ENCODE results near the gene MAPK10. TPM values are rescaled to one million over a fixed set of nuclear protein-coding genes. Genes with fewer than 3 reads are reported as not detected.

The MAPK10 gene
- total RNA-seq, 2 donors from 2014 or later = 0.49 TPM; not detected in 1

DNA sequence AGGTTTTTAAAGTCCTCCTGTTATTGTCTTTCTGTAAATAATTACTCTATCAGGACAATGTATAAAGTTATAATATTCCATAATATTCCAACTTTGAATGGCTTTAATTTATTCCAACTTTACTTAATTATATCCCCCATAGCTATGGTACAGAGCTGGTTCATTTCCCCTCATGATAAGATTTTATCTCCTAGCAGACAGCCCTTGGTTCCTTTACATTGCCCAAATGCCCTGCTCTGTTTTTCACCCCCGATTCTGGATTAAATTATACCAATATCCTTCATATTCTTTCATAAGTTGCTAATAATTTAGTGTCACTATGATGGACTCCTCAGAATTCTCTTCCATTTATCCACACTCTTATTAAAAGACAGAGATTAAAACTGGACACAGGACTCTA is 340.5 kb downstream of the MAPK10 start:
- no peaks in the 10 kb centered on the region for H3K36me3 Mint-ChIP-seq (ENCODE audit: insufficient read depth in 2 of 2)
- DNase-seq = no peak
- no peaks in the 10 kb centered on the region for H3K9me3 Mint-ChIP-seq
- H3K27ac Mint-ChIP-seq = no peak overlapping the region
- no peak for ATAC-seq (replicated peaks in 1 of 2)
- H3K4me3 Mint-ChIP-seq = no peak overlapping the region
- H3K27me3 Mint-ChIP-seq (ENCODE audit: low read depth) = no peaks in the 10 kb centered on the region
- H3K4me1 Mint-ChIP-seq (ENCODE audit: low read depth) = no peaks in the 10 kb centered on the region

DNA sequence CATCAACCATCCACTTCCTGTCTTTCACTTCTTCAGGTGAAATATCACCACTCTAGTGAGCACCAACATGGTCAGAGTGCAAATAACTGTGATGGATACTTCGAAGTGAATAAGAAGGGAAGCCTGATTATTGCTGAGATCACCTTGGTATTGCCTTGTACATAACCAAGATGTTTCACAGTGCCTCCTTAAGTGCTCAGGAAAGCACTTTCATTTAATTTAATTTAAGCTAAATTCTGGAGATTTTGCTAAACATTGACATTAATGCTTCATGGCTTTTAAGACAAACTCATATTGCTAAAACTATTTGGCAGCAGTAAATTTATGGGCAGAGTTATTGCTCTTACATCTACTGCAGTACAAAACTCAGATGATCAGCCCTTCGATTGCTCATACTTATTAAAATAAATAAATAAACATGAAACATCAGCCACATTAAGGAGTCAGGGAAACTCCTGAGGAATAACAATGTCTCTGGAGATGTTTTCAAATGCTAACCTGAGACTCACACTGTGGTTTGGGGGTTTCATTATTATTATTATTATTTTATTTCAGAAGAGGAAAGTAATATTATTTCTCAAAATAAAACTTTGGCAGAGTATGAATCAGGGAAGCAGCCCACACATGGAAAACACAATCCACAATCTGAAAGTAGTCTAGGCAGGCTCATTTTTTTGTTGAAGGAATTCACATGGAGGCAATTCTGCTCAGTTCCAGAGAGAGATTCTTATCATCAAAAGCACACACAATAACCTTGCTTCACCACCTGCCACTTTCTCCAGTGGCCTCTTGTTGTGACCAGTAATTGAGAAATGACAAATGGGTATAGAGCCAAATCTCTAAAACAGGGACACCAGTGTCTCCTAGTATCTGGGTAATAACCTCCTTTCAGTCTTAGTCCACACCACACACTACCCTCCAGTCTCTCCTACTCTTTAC is 344.2 kb downstream of the MAPK10 start:
- ATAC-seq (replicated peaks in 1 of 2) = no peak
- Mint-ChIP-seq H3K27ac (no peak overlapping the region), H3K4me1 (ENCODE audit: low read depth) (no peaks in the 10 kb centered on the region), H3K9me3 (no peaks in the 10 kb centered on the region), H3K36me3 (ENCODE audit: insufficient read depth in 2 of 2) (no peaks in the 10 kb centered on the region), H3K4me3 (no peak overlapping the region), H3K27me3 (ENCODE audit: low read depth) (no peaks in the 10 kb centered on the region)
- no peak for DNase-seq

DNA sequence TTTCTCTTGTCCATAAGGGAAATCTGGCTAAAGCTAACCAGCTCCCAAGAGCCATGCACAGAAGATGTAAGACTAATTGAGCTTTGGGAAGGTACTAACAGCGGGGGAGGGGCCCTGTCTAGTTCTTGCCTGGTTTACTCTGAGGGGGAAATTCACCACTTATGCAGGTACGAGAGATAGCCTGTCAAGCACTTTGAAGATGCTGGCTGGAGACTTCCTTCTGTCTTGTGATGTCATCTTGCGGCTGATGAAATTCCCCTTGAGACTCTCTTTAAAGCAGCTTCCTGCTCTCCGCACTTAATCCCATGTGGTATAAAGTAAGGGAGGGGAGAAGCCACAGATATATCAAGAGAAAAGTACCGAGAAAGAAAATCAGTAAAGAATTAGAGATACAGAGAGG is 345.3 kb downstream of the MAPK10 start:
- H3K27me3 Mint-ChIP-seq (ENCODE audit: low read depth) = no peaks in the 10 kb centered on the region
- H3K9me3 Mint-ChIP-seq = no peaks in the 10 kb centered on the region
- DNase-seq = no peak
- H3K4me3 Mint-ChIP-seq = no peak overlapping the region
- no peak for ATAC-seq (replicated peaks in 1 of 2)
- no peaks in the 10 kb centered on the region for H3K4me1 Mint-ChIP-seq (ENCODE audit: low read depth)
- H3K27ac Mint-ChIP-seq = no peak overlapping the region
- H3K36me3 Mint-ChIP-seq (ENCODE audit: insufficient read depth in 2 of 2) = no peaks in the 10 kb centered on the region

DNA sequence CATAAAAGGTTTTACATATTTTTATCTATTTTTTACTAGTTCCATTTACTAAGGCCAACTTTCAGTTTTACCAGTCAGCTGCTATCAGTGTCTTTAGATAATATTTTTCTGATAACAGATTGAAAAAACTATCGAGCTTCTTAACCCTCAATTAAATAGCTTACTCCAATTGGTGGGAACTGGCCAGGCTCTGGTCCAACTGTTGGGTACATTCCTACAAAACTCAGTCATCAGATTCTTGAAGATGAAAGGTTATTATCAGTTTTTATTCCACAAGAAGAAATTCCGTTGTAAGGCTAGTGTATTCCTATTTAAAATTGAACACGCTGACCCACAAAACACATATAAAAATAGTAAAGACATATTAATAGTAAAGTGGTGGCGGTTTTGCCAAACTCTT is 346.2 kb downstream of the MAPK10 start:
- Mint-ChIP-seq H3K36me3 (ENCODE audit: insufficient read depth in 2 of 2) (no peaks in the 10 kb centered on the region), H3K9me3 (no peaks in the 10 kb centered on the region), H3K27ac (no peak overlapping the region), H3K4me3 (no peak overlapping the region), H3K4me1 (ENCODE audit: low read depth) (no peaks in the 10 kb centered on the region), H3K27me3 (ENCODE audit: low read depth) (no peaks in the 10 kb centered on the region)
- no peak for ATAC-seq (replicated peaks in 1 of 2)
- DNase-seq = no peak

DNA sequence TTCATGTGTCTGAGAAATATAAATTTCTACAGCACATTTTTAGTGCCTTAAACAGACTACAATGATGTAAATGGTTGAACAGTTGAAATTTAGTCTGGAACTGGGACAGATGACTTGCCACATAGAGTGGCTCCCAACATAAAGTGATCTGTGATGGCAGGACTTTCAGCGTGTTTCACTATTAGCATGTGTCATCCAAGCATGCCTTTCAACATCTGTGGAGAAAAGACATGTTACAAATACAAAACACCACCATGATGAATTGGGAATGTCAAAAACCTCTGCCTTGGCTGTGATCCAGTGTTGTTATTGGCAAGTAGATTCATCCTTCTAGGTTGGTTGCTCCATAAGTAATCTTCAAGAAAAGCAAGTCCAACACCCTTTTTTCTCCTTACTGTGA is 348.7 kb downstream of the MAPK10 start:
- Mint-ChIP-seq H3K27me3 (ENCODE audit: low read depth) (no peaks in the 10 kb centered on the region), H3K36me3 (ENCODE audit: insufficient read depth in 2 of 2) (no peaks in the 10 kb centered on the region), H3K27ac (no peak overlapping the region), H3K9me3 (no peaks in the 10 kb centered on the region), H3K4me3 (no peak overlapping the region), H3K4me1 (ENCODE audit: low read depth) (no peaks in the 10 kb centered on the region)
- ATAC-seq (replicated peaks in 1 of 2) (no peak), DNase-seq (no peak)

DNA sequence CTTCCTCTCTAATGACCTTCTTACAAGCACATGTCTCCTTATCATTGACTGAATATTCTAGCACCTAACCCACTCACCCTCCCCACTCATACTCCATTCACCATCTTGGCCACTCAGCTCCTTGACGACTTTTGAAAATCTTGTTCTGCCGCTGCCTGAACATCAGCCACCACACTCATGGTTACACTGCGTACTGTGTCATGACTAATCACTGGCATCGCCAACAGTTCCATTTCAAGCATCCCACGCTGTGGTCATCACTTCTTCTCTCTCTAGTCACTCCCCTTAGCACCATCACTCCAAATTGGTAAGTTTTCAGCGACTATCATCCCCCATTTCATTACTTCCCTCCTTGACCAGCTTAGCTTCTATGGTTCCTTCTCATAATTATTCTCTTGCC is 352.8 kb downstream of the MAPK10 start:
- no peak for ATAC-seq (replicated peaks in 1 of 2)
- no peak for DNase-seq
- Mint-ChIP-seq H3K4me3 (no peak overlapping the region), H3K27me3 (ENCODE audit: low read depth) (no peaks in the 10 kb centered on the region), H3K9me3 (peaks cover 0 to 2% of the 10 kb centered on the region in 2 donors), H3K36me3 (ENCODE audit: insufficient read depth in 2 of 2) (no peaks in the 10 kb centered on the region), H3K27ac (no peak overlapping the region), H3K4me1 (ENCODE audit: low read depth) (no peaks in the 10 kb centered on the region)

DNA sequence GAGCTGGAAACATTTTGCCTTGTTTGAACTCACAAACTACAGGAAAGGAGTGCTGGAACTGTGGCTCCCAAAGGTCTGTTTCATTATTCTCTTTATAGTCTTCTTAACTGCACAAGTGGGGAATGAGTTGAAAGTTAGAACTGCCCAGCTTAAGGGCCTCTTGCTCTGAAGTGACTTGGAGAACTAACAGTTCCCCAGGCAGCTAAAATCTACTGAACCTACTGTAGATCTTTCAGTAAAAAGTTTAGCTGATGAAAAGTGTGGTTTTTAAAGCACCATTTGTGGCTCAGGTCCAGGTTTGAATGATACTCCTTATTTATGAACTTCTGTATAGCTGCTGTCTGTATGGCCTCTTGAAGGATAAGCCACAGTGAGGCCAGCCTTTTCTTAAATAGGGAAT is 353.8 kb downstream of the MAPK10 start:
- no peaks in the 10 kb centered on the region for H3K36me3 Mint-ChIP-seq (ENCODE audit: insufficient read depth in 2 of 2)
- DNase-seq = no peak
- H3K27ac Mint-ChIP-seq = no peak overlapping the region
- no peak overlapping the region for H3K4me3 Mint-ChIP-seq
- no peak for ATAC-seq (replicated peaks in 1 of 2)
- H3K27me3 Mint-ChIP-seq (ENCODE audit: low read depth) = no peaks in the 10 kb centered on the region
- peaks cover 0 to 2% of the 10 kb centered on the region in 2 donors for H3K9me3 Mint-ChIP-seq
- no peaks in the 10 kb centered on the region for H3K4me1 Mint-ChIP-seq (ENCODE audit: low read depth)

DNA sequence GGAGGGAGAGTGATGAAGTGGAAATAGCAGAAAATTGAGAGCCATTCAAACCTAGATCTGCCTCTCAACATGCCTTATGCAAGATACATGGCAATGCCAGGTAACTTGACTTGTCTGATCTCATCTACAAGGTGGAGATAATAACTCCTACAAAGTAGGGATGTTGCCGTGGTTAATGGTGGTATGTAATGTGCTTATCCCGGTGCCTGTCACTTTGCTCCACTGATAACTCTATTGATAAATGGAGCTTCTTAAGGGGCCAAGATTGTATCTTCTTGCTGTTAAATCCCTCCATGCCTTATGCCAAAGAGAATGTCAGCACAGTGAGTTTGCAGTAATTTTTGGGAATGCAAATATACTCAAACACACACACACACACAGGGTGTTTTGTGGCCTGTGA is 355.8 kb downstream of the MAPK10 start:
- DNase-seq = no peak
- no peak for ATAC-seq (replicated peaks in 1 of 2)

DNA sequence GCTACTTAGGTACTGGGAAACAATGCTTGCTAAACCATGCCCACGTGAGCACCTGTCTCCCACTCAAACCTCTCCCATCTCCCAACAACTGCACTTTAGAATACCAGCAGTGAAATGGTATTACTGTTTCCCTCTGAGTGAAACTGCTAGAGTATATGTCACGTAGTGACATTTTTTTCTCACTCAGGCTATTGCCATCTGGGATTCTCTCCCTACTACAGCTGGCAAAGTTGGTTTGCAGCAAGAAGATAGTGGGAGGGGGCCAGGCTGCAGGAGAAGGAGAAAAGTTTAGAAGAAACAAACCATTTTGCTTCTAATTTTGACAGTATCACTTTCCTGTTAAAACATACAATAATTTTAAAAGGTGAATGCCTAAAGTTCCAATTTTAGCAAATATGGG is 358.3 kb downstream of the MAPK10 start:
- Mint-ChIP-seq H3K4me1 (ENCODE audit: low read depth) (no peaks in the 10 kb centered on the region), H3K4me3 (no peak overlapping the region), H3K36me3 (ENCODE audit: insufficient read depth in 2 of 2) (no peaks in the 10 kb centered on the region), H3K9me3 (peaks cover 0 to 2% of the 10 kb centered on the region in 2 donors), H3K27ac (no peak overlapping the region), H3K27me3 (ENCODE audit: low read depth) (no peaks in the 10 kb centered on the region)
- ATAC-seq (replicated peaks in 1 of 2) = no peak
- no peak for DNase-seq

More for the DNA sequence above, 355.8 kb downstream of the MAPK10 start:
- Mint-ChIP-seq H3K27me3 (ENCODE audit: low read depth) (no peaks in the 10 kb centered on the region), H3K27ac (no peak overlapping the region), H3K36me3 (ENCODE audit: insufficient read depth in 2 of 2) (no peaks in the 10 kb centered on the region), H3K9me3 (peaks cover 0 to 2% of the 10 kb centered on the region in 2 donors), H3K4me1 (ENCODE audit: low read depth) (no peaks in the 10 kb centered on the region), H3K4me3 (no peak overlapping the region)

DNA sequence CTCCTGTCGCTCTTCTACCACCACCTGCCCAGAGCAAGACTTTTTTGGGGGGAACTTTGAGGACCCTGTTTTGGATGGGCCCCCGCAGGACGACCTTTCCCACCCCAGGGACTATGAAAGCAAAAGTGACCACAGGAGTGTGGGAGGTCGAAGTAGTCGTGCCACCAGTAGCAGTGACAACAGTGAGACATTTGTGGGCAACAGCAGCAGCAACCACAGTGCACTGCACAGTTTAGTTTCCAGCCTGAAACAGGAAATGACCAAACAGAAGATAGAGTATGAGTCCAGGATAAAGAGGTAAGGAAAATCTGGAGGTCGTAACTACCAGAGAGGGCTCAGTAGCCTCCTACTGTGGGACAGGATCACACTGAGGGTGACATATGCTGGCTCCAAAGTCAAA is 364.5 kb downstream of the MAPK10 start:
- H3K4me1 Mint-ChIP-seq (ENCODE audit: low read depth) = no peaks in the 10 kb centered on the region
- H3K9me3 Mint-ChIP-seq = no peaks in the 10 kb centered on the region
- no peak overlapping the region for H3K27ac Mint-ChIP-seq
- ATAC-seq (replicated peaks in 1 of 2) = no peak
- H3K36me3 Mint-ChIP-seq (ENCODE audit: insufficient read depth in 2 of 2) = no peaks in the 10 kb centered on the region
- no peaks in the 10 kb centered on the region for H3K27me3 Mint-ChIP-seq (ENCODE audit: low read depth)
- H3K4me3 Mint-ChIP-seq = no peak overlapping the region
- no peak for DNase-seq

DNA sequence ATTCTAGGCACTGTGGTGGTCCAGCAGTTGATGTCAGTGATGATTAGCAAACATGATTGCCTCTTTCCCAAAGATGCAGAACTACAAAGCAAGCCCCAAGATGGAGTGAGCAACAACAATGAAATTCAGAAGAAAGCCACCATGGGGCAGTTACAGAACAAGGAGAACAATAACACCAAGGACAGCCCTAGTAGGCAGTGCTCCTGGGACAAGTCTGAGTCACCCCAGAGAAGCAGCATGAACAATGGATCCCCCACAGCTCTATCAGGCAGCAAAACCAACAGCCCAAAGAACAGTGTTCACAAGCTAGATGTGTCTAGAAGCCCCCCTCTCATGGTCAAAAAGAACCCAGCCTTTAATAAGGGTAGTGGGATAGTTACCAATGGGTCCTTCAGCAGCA is 365.3 kb downstream of the MAPK10 start:
- no peaks in the 10 kb centered on the region for H3K27me3 Mint-ChIP-seq (ENCODE audit: low read depth)

DNA sequence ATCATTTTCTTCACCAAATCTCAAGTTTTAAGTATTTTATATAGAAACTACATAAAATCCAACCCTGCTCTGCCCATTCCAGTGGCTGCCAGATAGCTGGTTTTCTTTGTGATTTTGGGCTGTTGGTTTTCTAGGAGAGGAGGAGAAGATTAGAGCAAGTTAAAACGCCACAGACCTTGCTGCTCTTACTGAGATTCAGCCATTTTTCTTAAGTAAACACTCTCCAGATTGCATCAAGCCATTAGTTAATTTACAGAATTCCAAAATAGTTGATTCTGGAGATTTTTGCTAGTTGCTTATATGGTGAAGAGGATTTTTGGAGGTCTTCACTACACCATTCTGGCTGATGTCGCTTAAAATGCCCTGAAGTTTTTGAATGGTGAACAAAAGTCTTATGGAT is 366.2 kb downstream of the MAPK10 start:
- DNase-seq = no peak
- no peaks in the 10 kb centered on the region for H3K36me3 Mint-ChIP-seq (ENCODE audit: insufficient read depth in 2 of 2)
- no peaks in the 10 kb centered on the region for H3K9me3 Mint-ChIP-seq
- H3K27ac Mint-ChIP-seq = no peak overlapping the region
- H3K27me3 Mint-ChIP-seq (ENCODE audit: low read depth) = no peaks in the 10 kb centered on the region
- H3K4me3 Mint-ChIP-seq = no peak overlapping the region
- H3K4me1 Mint-ChIP-seq (ENCODE audit: low read depth) = no peaks in the 10 kb centered on the region
- no peak for ATAC-seq (replicated peaks in 1 of 2)

More for the DNA sequence above, 365.3 kb downstream of the MAPK10 start:
- Mint-ChIP-seq H3K36me3 (ENCODE audit: insufficient read depth in 2 of 2) (no peaks in the 10 kb centered on the region), H3K4me3 (no peak overlapping the region), H3K27ac (no peak overlapping the region), H3K9me3 (no peaks in the 10 kb centered on the region), H3K4me1 (ENCODE audit: low read depth) (no peaks in the 10 kb centered on the region)
- no peak for ATAC-seq (replicated peaks in 1 of 2)
- no peak for DNase-seq

DNA sequence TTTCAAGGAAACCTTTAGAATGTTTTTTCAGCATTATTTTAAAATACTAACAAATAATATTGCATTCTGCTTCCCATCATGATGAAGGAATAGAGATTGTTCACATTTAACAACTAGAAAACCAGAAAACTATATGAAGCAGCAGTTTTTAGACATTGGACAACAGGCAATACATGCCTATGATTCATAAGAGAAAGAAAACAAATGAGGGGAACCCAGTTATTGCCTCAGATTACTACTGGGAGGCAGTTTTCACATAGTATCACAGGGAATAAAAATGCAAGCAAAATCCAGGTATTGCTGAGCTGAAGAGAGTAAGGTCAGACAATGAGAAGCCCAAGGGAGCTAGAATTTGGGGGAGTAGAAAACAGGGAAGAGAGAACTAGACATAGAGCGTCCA is 373.6 kb downstream of the MAPK10 start:
- Mint-ChIP-seq H3K4me3 (no peak overlapping the region), H3K27me3 (ENCODE audit: low read depth) (no peaks in the 10 kb centered on the region), H3K27ac (no peak overlapping the region), H3K4me1 (ENCODE audit: low read depth) (no peaks in the 10 kb centered on the region), H3K36me3 (ENCODE audit: insufficient read depth in 2 of 2) (no peaks in the 10 kb centered on the region), H3K9me3 (no peaks in the 10 kb centered on the region)
- DNase-seq (no peak), ATAC-seq (replicated peaks in 1 of 2) (no peak)

DNA sequence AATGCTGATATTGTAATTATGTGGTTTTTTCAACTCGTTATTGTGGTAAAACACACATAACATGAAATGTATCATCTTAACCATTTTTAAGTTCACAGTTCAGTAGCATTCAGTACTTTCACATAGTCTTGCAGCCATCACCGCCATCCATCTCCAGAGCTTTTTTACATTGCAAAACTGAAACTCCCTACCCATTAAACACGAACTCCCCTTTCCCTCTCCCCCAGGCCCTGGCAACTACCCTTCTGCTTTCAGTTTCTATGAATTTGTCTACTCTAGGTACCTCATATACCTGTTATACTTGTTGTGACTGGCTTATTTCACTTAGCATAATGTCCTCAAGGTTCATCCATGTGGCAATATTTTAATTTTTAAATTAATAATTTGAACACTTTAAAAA is 380.6 kb downstream of the MAPK10 start:
- Mint-ChIP-seq H3K27me3 (ENCODE audit: low read depth) (no peaks in the 10 kb centered on the region), H3K4me1 (ENCODE audit: low read depth) (no peaks in the 10 kb centered on the region), H3K4me3 (no peak overlapping the region), H3K27ac (no peak overlapping the region), H3K36me3 (ENCODE audit: insufficient read depth in 2 of 2) (no peaks in the 10 kb centered on the region), H3K9me3 (no peaks in the 10 kb centered on the region)
- ATAC-seq (replicated peaks in 1 of 2) = no peak
- DNase-seq = no peak
